ENCODE data around the gene TLE6. TPM values are rescaled to one million over a fixed set of nuclear protein-coding genes. Genes with fewer than 3 reads are reported as not detected.
"Not testable (repeated sequence)": the region's sequence is repeated elsewhere in the genome, so short reads cannot be mapped to it uniquely, and the experiment has no call there.

The TLE6 gene
- total RNA-seq, 1 donor = 0.72 TPM

DNA sequence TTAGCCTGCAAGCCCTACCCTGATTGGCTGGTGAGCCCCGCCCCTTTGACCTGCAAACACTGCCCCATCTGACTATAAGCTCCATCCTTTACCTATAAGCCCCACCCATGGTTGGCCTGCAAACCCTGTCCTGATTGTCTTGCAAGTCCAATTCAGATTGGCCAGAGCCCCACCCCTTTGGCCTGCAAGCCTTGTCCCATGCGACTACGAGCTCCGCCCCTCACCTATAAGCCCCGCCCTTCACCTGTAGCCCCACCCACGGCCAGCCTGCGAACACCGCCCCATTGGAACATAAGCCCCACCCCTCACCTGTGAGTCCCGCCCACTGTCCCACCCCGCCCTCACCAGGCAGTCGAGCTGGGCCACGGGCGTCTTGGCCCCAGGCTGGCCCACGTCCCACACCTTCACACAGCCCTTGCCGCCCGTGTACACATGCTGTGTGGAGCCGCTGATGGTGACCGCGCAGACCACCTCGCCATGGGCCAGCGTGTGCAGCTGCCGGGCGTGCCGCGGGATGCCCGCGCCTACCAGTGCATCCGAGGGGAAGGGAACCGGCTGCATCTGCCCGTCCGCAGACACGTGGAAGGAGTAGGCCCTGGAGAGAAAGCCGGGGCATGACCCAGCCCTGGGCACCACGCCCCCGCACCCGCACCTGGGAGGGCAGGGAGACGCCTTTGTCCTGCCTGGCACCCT, 28.9 kb downstream of the TLE6 start:
- TF ChIP-seq, protein P1, sequence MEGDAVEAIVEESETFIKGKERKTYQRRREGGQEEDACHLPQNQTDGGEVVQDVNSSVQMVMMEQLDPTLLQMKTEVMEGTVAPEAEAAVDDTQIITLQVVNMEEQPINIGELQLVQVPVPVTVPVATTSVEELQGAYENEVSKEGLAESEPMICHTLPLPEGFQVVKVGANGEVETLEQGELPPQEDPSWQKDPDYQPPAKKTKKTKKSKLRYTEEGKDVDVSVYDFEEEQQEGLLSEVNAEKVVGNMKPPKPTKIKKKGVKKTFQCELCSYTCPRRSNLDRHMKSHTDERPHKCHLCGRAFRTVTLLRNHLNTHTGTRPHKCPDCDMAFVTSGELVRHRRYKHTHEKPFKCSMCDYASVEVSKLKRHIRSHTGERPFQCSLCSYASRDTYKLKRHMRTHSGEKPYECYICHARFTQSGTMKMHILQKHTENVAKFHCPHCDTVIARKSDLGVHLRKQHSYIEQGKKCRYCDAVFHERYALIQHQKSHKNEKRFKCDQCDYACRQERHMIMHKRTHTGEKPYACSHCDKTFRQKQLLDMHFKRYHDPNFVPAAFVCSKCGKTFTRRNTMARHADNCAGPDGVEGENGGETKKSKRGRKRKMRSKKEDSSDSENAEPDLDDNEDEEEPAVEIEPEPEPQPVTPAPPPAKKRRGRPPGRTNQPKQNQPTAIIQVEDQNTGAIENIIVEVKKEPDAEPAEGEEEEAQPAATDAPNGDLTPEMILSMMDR (IDR thresholded peaks at IDR 0.05; ENCODE audit: extremely low read depth, low read depth, low read length) = no peak
- Histone ChIP-seq H3K27ac (ENCODE audit: low read depth, low read length) (no peak overlapping the region), H4K20me1 (ENCODE audit: insufficient read depth, low read length) (no peaks in the 10 kb centered on the region), H3K79me2 (ENCODE audit: insufficient read depth, low read length) (no peaks in the 10 kb centered on the region), H3K4me2 (ENCODE audit: insufficient read depth, low read length) (no peak overlapping the region), H3K4me1 (ENCODE audit: insufficient read depth, low read length) (no peaks in the 10 kb centered on the region), H3K27me3 (ENCODE audit: insufficient read depth, low read length) (no peaks in the 10 kb centered on the region), H2AFZ (ENCODE audit: low read length) (no peak overlapping the region), H3K9me3 (ENCODE audit: low read depth, low read length) (no peaks in the 10 kb centered on the region), H3K36me3 (ENCODE audit: insufficient read depth, low read length) (no peaks in the 10 kb centered on the region), H3K4me3 (ENCODE audit: insufficient read depth, low read length) (no peak overlapping the region)
- peak; percentile 54 for DNase-seq (ENCODE audit: insufficient read length, low spot score, missing footprints)

DNA sequence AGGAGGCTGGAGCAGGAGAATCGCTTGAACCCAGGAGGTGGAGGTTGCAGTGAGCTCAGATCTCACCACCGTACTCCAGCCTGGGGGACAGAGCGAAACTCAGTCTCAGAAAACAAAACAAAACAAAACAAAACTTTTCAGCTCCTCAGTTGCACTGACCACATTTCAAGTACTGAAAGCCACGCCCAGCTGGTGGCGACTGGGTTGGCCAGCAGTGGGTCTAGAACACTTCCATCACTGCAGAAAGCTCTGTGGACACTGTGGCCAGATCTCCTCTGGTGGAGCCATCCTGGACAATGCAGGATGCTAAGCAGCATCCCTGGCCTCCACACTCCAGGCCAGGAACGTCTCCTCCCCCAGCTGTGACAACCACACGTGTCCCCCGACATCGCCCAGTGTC, 30.6 kb downstream of the TLE6 start:
- DNase-seq (ENCODE audit: insufficient read length, low spot score, missing footprints) = peak; percentile 26
- TF ChIP-seq, protein P1 (IDR thresholded peaks at IDR 0.05; ENCODE audit: extremely low read depth, low read depth, low read length) = no peak
- H3K27ac ChIP-seq (ENCODE audit: low read depth, low read length) = no peak overlapping the region
- no peak overlapping the region for H2AFZ ChIP-seq (ENCODE audit: low read length)
- H3K9me3 ChIP-seq (ENCODE audit: low read depth, low read length) = no peaks in the 10 kb centered on the region
- H3K36me3 ChIP-seq (ENCODE audit: insufficient read depth, low read length) = no peaks in the 10 kb centered on the region
- H3K4me2 ChIP-seq (ENCODE audit: insufficient read depth, low read length) = no peak overlapping the region
- no peaks in the 10 kb centered on the region for H3K79me2 ChIP-seq (ENCODE audit: insufficient read depth, low read length)
- H3K27me3 ChIP-seq (ENCODE audit: insufficient read depth, low read length) = no peaks in the 10 kb centered on the region
- H3K4me1 ChIP-seq (ENCODE audit: insufficient read depth, low read length) = no peaks in the 10 kb centered on the region
- no peaks in the 10 kb centered on the region for H4K20me1 ChIP-seq (ENCODE audit: insufficient read depth, low read length)
- H3K4me3 ChIP-seq (ENCODE audit: insufficient read depth, low read length) = no peak overlapping the region

- no peaks in the 10 kb centered on the region for H3K9me3 ChIP-seq (ENCODE audit: low read depth, low read length)
- DNase-seq (ENCODE audit: insufficient read length, low spot score, missing footprints) = peak; percentile 45
- H3K79me2 ChIP-seq (ENCODE audit: insufficient read depth, low read length) = no peaks in the 10 kb centered on the region
- no peak overlapping the region for H3K27ac ChIP-seq (ENCODE audit: low read depth, low read length)
- TF ChIP-seq, protein P1 (IDR thresholded peaks at IDR 0.05; ENCODE audit: extremely low read depth, low read depth, low read length) = no peak
- no peaks in the 10 kb centered on the region for H4K20me1 ChIP-seq (ENCODE audit: insufficient read depth, low read length)
- H3K4me1 ChIP-seq (ENCODE audit: insufficient read depth, low read length) = no peaks in the 10 kb centered on the region
- no peaks in the 10 kb centered on the region for H3K36me3 ChIP-seq (ENCODE audit: insufficient read depth, low read length)
- H3K27me3 ChIP-seq (ENCODE audit: insufficient read depth, low read length) = no peaks in the 10 kb centered on the region
- no peak overlapping the region for H3K4me2 ChIP-seq (ENCODE audit: insufficient read depth, low read length)
- H3K4me3 ChIP-seq (ENCODE audit: insufficient read depth, low read length) = no peak overlapping the region
- H2AFZ ChIP-seq (ENCODE audit: low read length) = no peak overlapping the region
Measured at GRCh38 chr19:3008994-3009393, 31.6 kb downstream of the TLE6 start.

- no peaks in the 10 kb centered on the region for H4K20me1 ChIP-seq (ENCODE audit: insufficient read depth, low read length)
- H3K27ac ChIP-seq (ENCODE audit: low read depth, low read length) = no peak overlapping the region
- H3K4me3 ChIP-seq (ENCODE audit: insufficient read depth, low read length) = no peak overlapping the region
- TF ChIP-seq, protein P1 (IDR thresholded peaks at IDR 0.05; ENCODE audit: extremely low read depth, low read depth, low read length) = no peak
- H3K4me1 ChIP-seq (ENCODE audit: insufficient read depth, low read length) = no peaks in the 10 kb centered on the region
- no peaks in the 10 kb centered on the region for H3K27me3 ChIP-seq (ENCODE audit: insufficient read depth, low read length)
- H3K9me3 ChIP-seq (ENCODE audit: low read depth, low read length) = no peaks in the 10 kb centered on the region
- no peaks in the 10 kb centered on the region for H3K79me2 ChIP-seq (ENCODE audit: insufficient read depth, low read length)
- H2AFZ ChIP-seq (ENCODE audit: low read length) = no peak overlapping the region
- H3K4me2 ChIP-seq (ENCODE audit: insufficient read depth, low read length) = no peak overlapping the region
- no peaks in the 10 kb centered on the region for H3K36me3 ChIP-seq (ENCODE audit: insufficient read depth, low read length)
- peak; percentile 66 for DNase-seq (ENCODE audit: insufficient read length, low spot score, missing footprints)
Measured at GRCh38 chr19:3010871-3011270, 33.5 kb downstream of the TLE6 start.

DNA sequence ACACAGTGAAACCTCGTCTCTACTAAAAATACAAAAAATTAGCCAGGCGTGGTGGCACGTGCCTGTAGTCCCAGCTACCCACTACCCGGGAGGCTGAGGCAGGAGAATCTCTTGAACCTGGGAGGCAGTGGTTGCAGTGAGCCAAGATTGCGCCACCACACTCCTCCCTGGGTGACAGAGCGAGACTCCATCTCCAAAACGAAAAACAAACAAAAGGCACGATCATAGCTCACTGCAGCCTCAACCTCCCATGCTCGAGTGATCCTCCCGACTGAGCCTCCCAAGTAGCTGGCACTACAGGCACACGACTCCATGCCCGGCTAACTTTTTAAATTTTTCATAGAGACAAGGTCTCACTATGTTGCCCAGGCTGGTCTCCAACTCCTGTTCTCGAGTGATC, 34.7 kb downstream of the TLE6 start:
- not testable (repeated sequence) for H3K36me3 ChIP-seq (ENCODE audit: insufficient read depth, low read length); H3K27ac ChIP-seq (ENCODE audit: low read depth, low read length); H3K9me3 ChIP-seq (ENCODE audit: low read depth, low read length); H3K4me3 ChIP-seq (ENCODE audit: insufficient read depth, low read length); DNase-seq (ENCODE audit: insufficient read length, low spot score, missing footprints); H3K27me3 ChIP-seq (ENCODE audit: insufficient read depth, low read length); H2AFZ ChIP-seq (ENCODE audit: low read length); H3K79me2 ChIP-seq (ENCODE audit: insufficient read depth, low read length); H4K20me1 ChIP-seq (ENCODE audit: insufficient read depth, low read length); H3K4me1 ChIP-seq (ENCODE audit: insufficient read depth, low read length); H3K4me2 ChIP-seq (ENCODE audit: insufficient read depth, low read length)
